Adipose tissue (tissue), 3 donors: ENCODE measurements around the gene TCF20. TPM values are rescaled to one million over a fixed set of nuclear protein-coding genes. Genes with fewer than 3 reads are reported as not detected.

Experiments used
- H3K27ac ChIP-seq: one replicate; pipeline ENCODE4 v1.5.1; 2013; ENCODE audit warnings: low read depth, low read length
- WGBS, 3 donors: extraction: QIAGEN DNeasy Blood & Tissue Kit; methylation state at CpG; one replicate each; pipeline ENCODE4 v1.1.7; 2013; 5-methylcytosine and 5-hydroxymethylcytosine counted together
- polyA plus RNA-seq, 3 donors: library from polyadenylated mRNA; stranded (reverse); fragments of 200-250 nt; gene quantifications; one replicate each; pipeline ENCODE4 v1.2.3, GENCODE V29; 2013
- donor health status: healthy with polysubstance abuse.
- donor health status: Bipolar disorder and iron deficiency.
- donor health status: healthy.

Gene TCF20
- polyA plus RNA-seq, 3 donors = 5.3 to 6.9 (median 5.3) TPM

DNA sequence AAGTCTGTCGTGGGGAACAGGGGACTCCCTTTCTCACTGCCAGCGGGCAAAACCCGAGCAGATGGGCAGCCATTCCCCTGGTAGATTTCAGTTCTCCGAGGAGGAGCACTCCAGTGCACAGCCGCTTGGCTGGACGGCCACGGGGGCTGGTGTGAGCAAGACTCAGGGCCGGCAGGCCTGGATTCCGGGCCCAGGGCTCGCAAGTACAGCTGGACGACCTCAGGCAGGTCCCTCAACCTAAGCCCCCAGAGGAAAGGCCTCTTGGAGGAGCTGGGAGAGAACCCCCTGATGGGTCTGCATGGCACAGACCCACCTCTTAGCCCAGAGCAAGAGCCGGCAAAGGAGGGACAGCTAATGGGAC lies 31.3 kb upstream of the TCF20 start:
- WGBS, 3 donors = 83 to 91% (median 87%) methylated on average over 12 of the region's 12 CpGs
- no peak overlapping the region for H3K27ac ChIP-seq

- 62 to 82% (median 67%) methylated on average over 13 of the region's 13 CpGs for WGBS, 3 donors
- H3K27ac ChIP-seq = no peak overlapping the region
These were observed 30.8 kb upstream of the TCF20 start for GRCh38 chr22:42301077-42301741.

- 29 to 58% (median 36%) methylated on average over 10 of the region's 10 CpGs for WGBS, 3 donors
- H3K27ac ChIP-seq = no peak overlapping the region
These were observed 30.0 kb upstream of the TCF20 start for GRCh38 chr22:42300259-42301076.

GRCh38 chr22:42299586-42300258 lies 29.3 kb upstream of the TCF20 start:
- WGBS, 3 donors = 8 to 26% (median 11%) methylated on average over 19 of the region's 19 CpGs
- no peak overlapping the region for H3K27ac ChIP-seq

- no peak overlapping the region for H3K27ac ChIP-seq
- 65 to 78% (median 72%) methylated on average over 8 of the region's 8 CpGs for WGBS, 3 donors
These were observed 28.3 kb upstream of the TCF20 start for GRCh38 chr22:42298746-42299145.

- no peak overlapping the region for H3K27ac ChIP-seq
- 76 to 84% (median 82%) methylated on average over 2 of the region's 2 CpGs for WGBS, 3 donors
These were observed 27.3 kb upstream of the TCF20 start for GRCh38 chr22:42297778-42298177.

- H3K27ac ChIP-seq = no peak overlapping the region
- 93 to 97% (median 94%) methylated on average over 3 of the region's 3 CpGs for WGBS, 3 donors
These were observed 26.4 kb upstream of the TCF20 start for GRCh38 chr22:42296883-42297282.

GRCh38 chr22:42296381-42296853 lies 26.0 kb upstream of the TCF20 start:
- 25 to 36% (median 28%) methylated on average over 19 of the region's 19 CpGs for WGBS, 3 donors
- H3K27ac ChIP-seq = no peak overlapping the region

DNA sequence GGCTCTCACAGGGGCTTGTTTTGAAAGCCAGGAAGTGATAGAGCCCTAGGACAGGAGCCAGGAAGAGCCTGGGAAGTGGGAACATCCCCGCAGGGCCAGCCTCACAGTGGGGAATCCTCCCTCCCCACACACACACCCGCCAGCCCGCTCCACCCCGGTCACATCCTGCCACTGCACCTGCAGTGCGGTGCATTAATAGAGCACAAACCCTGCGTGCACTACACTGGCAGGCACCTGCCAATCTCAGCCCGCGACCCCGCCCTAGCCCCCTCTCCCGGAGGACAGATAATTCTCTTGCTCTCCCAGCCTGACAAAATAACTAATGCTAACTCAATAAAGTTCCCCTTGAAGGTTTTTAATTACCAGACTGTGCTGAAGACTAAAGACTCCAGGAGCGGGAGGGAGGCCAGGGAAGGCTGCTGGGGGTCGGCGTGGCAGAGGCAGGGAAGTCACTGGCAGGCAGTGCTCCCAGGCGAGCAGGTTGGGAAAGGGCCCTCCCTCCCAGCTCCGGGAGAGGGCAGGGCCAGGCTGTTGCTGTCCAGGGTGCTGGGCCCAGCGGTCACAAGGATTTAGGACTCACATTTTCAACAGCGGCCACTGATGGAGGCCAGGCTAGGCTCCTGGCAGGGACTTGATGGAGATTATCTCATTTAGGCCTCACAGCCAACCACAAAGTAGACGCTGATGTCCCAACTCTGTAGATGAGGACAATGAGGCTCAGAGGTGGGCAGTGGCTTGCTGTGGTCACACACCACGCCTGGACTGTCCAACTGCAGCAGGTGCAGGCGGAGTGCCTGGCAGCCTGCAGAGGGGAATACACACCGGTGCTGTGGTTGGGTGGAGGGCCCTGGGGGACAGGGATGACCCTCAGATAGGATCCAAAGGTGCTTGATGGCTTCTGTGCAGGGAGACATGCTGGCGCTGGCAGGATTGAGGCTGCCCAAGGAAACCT lies 23.9 kb upstream of the TCF20 start:
- H3K27ac ChIP-seq = no peak overlapping the region
- 39 to 49% (median 42%) methylated on average over 22 of the region's 22 CpGs for WGBS, 3 donors

DNA sequence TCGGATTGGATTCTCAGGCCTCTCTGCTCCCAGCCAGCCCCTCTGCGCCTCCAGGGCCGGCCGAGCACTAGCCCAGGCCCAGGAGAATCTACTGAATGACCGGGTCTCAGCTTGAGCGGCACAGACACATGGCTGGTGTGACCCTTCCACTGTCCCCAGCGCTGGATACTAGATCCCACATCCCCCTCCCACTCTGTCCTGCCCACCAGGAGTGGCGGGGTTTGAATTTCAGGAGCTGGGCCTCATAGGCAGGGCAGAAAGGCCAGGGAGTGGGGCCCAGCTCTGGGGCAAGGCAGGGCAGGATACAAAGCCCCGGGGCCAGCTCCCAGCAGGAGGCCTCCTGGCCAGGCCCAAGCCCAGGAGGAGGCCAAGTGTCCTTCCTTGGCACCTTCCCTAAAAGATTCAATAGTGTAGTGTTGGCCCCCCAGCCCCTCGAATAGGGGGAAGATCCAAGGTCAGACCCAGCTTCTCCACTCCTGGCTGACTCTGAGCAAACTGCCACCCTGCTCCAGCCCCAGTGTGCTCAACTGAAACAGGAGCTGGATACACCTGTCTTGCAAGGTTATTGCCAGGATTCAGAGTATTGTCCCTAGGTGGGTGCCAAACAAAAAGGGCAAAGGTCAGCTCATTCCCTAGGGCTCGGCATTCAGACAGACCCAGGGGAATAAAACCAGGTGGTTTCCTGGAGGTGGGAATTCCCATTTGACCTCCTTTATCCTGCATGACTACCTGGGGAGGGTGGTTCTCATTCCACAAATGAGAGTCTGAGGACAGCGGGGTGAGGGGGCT lies 22.5 kb upstream of the TCF20 start:
- WGBS, 3 donors = 70 to 87% (median 81%) methylated on average over 12 of the region's 12 CpGs
- H3K27ac ChIP-seq = no peak overlapping the region

GRCh38 chr22:42291287-42291686 lies 20.8 kb upstream of the TCF20 start:
- no peak overlapping the region for H3K27ac ChIP-seq
- WGBS, 3 donors = 85 to 97% (median 93%) methylated on average over 6 of the region's 6 CpGs

DNA sequence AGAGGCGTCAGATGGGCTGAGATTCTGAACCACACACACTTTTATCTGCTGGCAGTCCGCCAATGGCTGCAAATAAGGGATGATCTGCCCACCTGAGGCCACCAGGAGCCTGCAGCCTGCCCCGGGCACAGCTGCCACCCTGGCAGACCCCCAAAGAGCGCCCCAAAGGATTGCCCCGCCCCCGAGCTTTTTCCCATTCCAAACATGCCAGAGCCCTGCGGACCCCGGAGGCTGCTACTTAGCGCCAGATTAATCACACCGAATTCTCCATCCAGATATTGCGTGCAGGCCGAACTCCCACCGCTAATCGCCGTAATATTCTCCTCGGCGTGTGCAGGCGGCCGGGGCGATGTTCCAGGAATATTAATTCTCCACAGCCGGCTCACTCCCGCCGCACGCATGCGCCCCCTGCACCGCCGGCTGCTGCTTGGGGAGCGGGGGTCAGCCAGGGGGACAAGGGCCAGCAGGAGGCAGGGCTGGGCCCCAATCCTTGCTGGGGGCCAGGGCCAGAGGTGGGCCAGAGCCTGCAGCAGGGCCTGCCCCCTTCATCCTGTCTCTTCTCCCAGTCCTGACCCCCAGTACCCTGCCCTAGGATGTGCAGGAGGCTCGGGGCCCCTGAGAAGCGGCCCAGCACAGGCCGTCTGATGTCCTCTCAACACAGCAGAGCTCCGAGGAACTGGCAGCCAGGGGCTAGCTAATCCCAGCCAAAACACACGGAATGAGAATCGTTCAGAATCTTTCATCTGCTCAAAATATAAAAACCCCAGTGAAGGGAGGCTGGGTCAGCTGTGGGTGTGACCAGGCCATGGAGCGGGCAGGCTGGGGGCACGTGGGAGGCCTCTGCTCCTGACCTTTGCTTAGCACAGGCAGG lies 19.5 kb upstream of the TCF20 start:
- H3K27ac ChIP-seq = no peak overlapping the region
- 60 to 70% (median 67%) methylated on average over 35 to 36 of the region's 36 CpGs for WGBS, 3 donors

- WGBS, 3 donors = 91 to 96% (median 94%) methylated on average over 5 of the region's 5 CpGs
These were observed 18.3 kb upstream of the TCF20 start for GRCh38 chr22:42288791-42289190.

DNA sequence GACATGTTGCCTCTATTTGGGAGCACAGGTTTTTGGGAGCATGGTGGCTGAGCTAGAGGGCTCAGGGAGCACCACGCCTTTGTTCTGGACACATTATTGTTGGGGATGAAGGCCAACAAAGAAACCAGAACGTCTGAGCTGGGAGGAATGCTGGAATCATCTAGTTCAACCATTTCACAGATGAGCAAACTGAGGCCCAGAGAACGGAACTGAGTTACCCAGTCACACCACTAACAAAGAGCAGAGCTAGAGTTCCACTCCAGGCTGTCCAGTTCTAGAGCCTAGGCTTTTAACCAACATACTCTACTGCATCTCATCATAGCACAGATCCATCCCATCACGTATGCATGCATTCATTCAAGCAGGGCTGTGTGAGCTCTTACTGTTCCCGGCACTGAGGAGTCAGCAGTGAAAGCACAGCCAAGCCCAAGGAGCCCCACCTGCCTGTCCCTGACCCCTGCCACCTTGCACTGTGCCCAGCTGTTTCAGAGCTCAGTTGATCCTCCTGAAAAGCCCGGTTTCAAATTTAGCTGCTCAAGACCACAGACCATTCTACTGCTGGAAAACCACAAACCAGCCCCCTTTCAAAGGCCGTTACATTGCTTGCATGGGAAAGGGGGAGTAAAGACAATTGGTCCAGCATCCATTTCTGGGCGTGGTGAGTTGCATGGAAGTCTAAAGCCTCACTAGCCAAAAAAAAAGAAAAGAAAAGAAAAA lies 16.9 kb upstream of the TCF20 start:
- 63 to 83% (median 63%) methylated on average over 8 of the region's 8 CpGs for WGBS, 3 donors
- H3K27ac ChIP-seq = no peak overlapping the region

More at GRCh38 chr22:42288791-42289190, 18.3 kb upstream of the TCF20 start:
- no peak overlapping the region for H3K27ac ChIP-seq

DNA sequence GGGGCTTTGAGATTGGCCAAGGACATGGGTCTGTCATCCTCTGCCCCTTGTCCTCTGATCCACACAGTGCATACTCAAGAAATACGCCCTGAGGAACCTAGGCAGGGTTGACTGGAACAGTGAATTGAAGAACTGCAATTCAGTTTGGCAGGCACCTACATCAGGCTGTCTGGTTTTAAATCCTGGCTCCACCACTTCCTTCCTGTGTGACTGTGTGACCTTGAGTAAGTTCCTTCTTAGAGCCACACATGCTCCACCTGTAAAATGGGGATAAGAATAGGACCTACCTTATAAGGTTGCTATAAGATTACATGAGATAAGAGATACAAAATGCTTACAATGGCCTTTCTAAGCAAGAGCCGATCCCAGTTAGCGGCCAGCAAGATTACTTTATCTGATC lies 15.8 kb upstream of the TCF20 start:
- 72 to 89% (median 73%) methylated on average over 3 of the region's 3 CpGs for WGBS, 3 donors
- H3K27ac ChIP-seq = no peak overlapping the region

DNA sequence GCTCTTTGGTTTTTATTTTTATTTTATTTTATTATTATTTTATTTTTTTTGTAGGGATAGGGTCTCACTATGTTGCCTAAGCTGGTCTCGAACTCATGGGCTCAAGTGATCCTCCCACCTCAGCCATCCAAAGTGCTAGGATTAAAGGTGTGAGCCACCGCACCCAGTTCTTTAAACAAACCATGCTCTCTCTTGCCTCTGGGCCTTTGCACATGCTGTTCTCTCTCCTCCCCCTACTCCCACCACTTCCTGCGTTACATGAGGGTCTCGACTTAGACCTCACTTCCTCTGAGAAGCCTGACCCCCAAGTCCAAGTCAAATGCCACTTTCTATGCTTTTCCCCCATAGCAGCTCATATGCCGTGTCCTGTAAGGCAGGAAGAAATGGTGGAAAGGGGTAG lies 15.2 kb upstream of the TCF20 start:
- 87 to 92% (median 90%) methylated on average over 5 of the region's 5 CpGs for WGBS, 3 donors
- H3K27ac ChIP-seq = no peak overlapping the region
